GM12801 (cell line): ENCODE data around the gene NDUFB6.

ENCODE experiments used
- TF ChIP-seq, protein P1 (sequence below): IDR thresholded peaks from one replicate; pipeline ENCODE4 v1.5.1; 2011; ENCODE audit warnings: control low read depth; ENCODE audit not compliant: insufficient read length; ENCODE audit errors: extremely low read depth

The NDUFB6 gene

DNA sequence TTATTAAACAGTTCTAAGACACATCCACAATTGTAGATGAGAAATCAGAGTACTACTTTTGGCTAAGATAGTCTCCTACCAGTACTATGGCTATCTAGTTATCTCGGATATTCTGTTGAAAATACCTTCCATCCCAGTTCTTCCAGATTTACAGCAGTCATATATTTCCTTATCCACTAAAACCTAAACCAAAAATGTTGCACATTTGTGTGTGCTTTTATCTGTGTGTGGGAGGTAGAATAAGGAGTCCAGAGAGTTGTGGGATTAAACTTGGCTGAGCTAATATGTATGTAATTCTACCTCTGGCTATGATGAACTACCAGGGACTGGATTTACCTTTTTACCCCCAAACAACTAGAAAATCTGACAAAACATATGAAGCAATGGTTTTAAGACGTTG lies 17.5 kb upstream of the NDUFB6 start:
- TF ChIP-seq, protein P1, sequence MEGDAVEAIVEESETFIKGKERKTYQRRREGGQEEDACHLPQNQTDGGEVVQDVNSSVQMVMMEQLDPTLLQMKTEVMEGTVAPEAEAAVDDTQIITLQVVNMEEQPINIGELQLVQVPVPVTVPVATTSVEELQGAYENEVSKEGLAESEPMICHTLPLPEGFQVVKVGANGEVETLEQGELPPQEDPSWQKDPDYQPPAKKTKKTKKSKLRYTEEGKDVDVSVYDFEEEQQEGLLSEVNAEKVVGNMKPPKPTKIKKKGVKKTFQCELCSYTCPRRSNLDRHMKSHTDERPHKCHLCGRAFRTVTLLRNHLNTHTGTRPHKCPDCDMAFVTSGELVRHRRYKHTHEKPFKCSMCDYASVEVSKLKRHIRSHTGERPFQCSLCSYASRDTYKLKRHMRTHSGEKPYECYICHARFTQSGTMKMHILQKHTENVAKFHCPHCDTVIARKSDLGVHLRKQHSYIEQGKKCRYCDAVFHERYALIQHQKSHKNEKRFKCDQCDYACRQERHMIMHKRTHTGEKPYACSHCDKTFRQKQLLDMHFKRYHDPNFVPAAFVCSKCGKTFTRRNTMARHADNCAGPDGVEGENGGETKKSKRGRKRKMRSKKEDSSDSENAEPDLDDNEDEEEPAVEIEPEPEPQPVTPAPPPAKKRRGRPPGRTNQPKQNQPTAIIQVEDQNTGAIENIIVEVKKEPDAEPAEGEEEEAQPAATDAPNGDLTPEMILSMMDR: no peak

DNA sequence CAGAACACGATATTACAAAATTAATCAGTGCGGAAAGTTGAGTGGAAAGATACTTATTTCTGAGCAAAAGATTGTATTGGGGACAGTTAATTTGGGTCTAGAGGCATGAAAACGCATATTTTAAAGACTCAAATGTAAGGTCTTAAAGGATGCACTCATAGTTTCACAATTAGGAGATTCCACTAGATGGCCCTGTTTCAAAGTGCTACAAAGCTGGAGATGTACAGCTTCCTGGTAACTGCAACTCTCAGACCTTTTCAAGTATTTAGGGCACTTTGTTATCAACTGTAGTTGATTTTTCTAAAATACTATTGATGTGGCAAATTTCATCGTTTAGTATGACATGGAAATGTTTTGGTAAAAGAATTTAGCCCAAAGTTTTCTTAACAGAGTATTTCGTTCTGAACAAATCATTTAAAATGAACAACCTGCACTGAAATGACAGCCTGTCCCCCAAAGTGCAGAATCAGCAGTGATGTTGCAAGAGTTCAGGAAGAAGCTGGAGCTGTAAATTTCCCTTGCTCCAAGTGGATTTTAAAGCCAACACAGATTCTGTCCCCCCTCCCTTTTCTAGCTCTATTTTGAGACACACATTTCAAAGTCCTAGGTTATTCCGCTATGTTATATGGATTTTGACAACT lies 16.2 kb upstream of the NDUFB6 start:
- TF ChIP-seq, protein P1: no peak

DNA sequence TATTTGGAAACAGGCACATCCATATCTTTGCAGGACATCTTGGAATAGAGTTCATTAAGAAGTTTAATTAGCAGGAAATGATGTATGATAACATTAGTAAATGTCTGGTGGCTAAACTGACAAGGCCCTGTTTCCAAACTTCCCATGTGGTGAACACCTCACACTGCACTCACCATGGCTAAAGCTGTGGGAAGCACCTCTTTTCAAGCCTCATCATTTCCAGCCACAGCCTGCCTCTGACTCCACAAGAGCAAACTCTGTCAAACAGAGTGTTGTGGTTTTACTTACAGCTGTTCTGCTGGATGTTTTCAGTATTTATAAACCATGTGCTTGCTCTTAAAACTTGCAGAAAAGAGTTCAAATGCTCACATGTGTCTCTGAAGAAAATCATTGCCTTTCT lies 14.9 kb upstream of the NDUFB6 start:
- TF ChIP-seq, protein P1: no peak

DNA sequence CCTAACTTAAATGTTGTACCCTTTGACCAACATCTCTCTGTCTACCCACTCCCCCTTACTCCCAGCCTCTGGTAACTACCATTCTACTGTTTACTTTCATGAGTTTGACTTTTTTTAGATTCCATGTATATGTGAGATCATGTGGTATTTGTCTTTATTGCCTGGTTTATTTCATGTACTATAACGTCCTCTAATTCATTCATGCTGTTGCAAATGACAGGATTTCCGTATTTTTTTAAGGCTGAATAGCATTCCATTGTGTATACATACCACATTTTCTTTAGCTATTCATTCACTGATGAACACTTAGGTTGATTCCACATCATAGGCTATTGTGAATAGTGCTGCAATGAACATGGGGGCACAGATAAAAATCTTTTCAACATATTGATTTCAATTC lies 11.8 kb upstream of the NDUFB6 start:
- TF ChIP-seq, protein P1: no peak

DNA sequence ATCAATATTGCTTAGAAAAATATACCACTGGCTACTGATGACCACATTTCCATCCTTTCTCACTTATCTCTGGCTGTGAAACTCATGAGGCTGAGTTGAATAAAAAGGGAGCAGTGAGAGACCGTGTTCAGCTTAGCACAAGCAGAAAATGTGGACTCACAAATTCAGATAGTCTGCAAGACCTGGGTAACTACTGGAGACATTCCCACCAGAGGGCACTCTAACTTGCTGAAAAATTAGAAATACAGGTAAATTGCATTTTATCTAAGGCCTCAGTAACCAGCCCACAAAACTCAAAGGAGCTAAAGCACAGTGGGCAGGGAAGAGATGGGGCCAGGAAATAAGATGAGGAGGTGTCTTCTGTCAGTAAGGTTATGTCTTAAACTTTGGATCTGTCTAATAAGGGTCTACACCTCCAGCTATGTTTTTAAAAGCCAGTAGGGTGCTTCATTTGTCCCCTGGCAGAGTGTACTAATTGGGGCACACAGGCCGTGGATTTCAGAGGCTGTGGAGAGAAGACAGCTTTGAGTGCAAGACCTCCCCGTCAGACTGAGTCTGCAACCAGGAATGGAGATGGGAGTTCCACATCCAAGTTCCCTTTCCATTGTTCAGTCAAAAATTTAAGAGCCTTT lies 8.7 kb upstream of the NDUFB6 start:
- TF ChIP-seq, protein P1: no peak

DNA sequence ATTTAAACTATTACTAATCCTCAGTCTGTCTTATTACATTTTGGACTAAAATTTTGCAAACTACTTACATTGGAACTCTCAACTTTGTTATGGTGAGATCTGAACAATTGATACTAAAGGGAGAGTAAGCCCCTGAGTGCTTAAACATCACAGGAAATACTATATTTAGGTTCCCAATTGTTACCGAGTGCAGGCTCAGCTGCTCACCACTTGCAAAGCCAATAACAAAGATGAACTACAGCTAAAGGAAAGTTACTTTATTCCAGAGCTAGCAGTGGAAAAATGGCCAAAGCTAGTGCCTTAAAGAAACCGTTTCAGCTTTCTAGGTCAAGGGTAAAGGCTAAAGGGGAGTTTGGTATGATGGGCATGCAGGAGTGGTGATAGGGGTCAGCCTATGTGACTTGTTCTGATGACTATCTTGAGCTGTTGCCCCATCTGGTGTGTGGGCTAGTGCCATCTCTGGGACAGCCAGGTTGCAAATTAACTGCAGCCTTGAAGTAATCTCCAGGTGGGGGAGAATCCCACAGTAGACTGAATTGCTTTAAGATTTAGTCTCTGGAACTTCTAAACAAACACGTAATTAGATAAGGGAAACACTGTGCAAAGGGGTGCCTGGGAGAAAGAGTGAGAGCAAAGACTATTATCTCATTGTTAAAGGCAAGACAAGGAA lies 7.8 kb upstream of the NDUFB6 start:
- TF ChIP-seq, protein P1: no peak

DNA sequence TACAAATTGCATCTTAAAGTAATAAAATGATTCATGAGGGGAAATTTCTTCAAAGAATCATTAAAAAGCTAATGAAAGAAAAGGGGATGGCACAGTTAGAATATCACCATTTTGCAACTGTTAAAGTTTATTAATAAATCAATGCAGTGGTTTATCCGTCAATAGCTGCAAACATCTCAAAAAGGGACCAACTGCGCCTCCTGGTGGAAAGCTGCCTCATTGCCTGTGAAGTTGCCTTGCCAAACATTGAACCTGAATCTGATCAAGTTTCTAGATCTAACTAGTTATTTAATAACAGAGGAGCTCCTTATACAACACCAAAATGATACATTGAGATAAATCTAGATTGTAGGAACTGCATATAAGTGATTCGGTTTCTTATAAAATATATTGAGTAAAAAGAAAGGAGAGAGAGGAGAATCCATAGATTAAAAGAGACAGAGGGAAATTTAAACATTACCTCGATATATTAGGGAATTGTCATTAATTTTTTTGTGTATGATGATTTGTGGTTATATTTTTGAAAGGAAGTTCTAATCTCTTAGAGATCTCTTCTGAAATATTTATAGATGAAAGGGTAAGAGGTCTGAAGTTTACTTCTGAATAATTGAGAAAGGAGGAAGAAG lies 6.9 kb upstream of the NDUFB6 start:
- TF ChIP-seq, protein P1: peak; percentile 70
